B cell (primary cell): ENCODE measurements around the gene MAP3K2. TPM values are rescaled to one million over a fixed set of nuclear protein-coding genes. Genes with fewer than 3 reads are reported as not detected.
A peak's percentile ranks its signal among the peaks of the same experiment; 100 is the strongest.

ENCODE experiments used
- ATAC-seq: fragments of 200-7000 bp; cut with Tn5 transposase; one replicate; pipeline ENCODE4 v1.10.0; 2021; ENCODE audit warnings: low read depth, mild to moderate bottlenecking, moderate number of reproducible peaks, moderate library complexity
- CTCF ChIA-PET: fragments of 350-600 bp; sonication (Branson Sonifier 250); formaldehyde crosslinking; loops from one replicate; lab custom pipeline; 2021; ENCODE audit warnings: antibody characterized with exemption, inconsistent platforms; lab: Charles Lee
- POLR2A ChIA-PET: fragments of 350-600 bp; sonication (Branson Sonifier 250); formaldehyde crosslinking; loops from one replicate; lab custom pipeline; 2021; ENCODE audit warnings: antibody characterized with exemption; lab: Charles Lee
- DNase-seq: peaks from one replicate; pipeline ENCODE4 v3.0.0; 2013
- H2AFZ ChIP-seq: 2 replicates; pipeline ENCODE4 v1.6.1; 2012; ENCODE audit warnings: mild to moderate bottlenecking, low read depth, low read length; ENCODE audit not compliant: insufficient read depth, poor library complexity, severe bottlenecking
- H3K27ac ChIP-seq, 2 donors: 1 replicate in 1 of 2; 2 replicates in 1 of 2; pipeline ENCODE4 v1.5.1; 2012 to 2013; ENCODE audit warnings: low read length in 2 of 2, mild to moderate bottlenecking in 2 of 2, moderate library complexity in 1 of 2
- H3K27me3 ChIP-seq, 4 experiments: fragments of 200-600 bp in 1 of 4; sonication (generic) in 1 of 4; replicated peaks in 1 of 4; 1 replicate in 2 of 4; 2 replicates in 2 of 4; pipeline versions ENCODE4 v1.6.1 to v1.7.0; 2013 to 2016; ENCODE audit warnings: low read length in 3 of 4, mild to moderate bottlenecking in 2 of 4, mixed read lengths in 1 of 4, moderate library complexity in 1 of 4; ENCODE audit not compliant: insufficient read depth in 4 of 4, control insufficient read depth in 3 of 4; ENCODE audit errors: control extremely low read depth in 1 of 4
- H3K36me3 ChIP-seq, 2 experiments: replicated peaks in 1 of 2; 1 replicate in 1 of 2; 2 replicates in 1 of 2; pipeline versions ENCODE4 v1.6.1 to v1.7.1; 2013; ENCODE audit warnings: low read length in 1 of 2; ENCODE audit not compliant: insufficient read depth in 2 of 2, control insufficient read depth in 1 of 2; ENCODE audit errors: control extremely low read depth in 1 of 2, extremely low read depth in 1 of 2
- H3K4me1 ChIP-seq, 2 donors: fragments of 200-600 bp in 1 of 2; sonication (generic) in 1 of 2; 1 replicate in 1 of 2; 2 replicates in 1 of 2; pipeline versions ENCODE4 v1.5.1 to v1.6.1; 2013 to 2017; ENCODE audit warnings: low read length in 2 of 2; ENCODE audit not compliant: control insufficient read depth in 2 of 2, insufficient read depth in 2 of 2
- H3K4me2 ChIP-seq: replicated peaks from 2 replicates; pipeline ENCODE3; 2012; ENCODE audit warnings: mild to moderate bottlenecking, low read depth, low read length; ENCODE audit not compliant: poor library complexity, severe bottlenecking
- H3K4me3 ChIP-seq, 5 experiments: fragments of 200-600 bp in 1 of 5; sonication (generic) in 1 of 5; 1 replicate in 3 of 5; 2 replicates in 2 of 5; pipeline versions ENCODE4 v1.5.1 to v1.7.0; 2011 to 2016; ENCODE audit warnings: low read length in 4 of 5, mild to moderate bottlenecking in 4 of 5, low read depth in 2 of 5, control low read depth in 1 of 5, moderate library complexity in 1 of 5; ENCODE audit not compliant: insufficient read depth in 1 of 5; ENCODE audit errors: control extremely low read depth in 1 of 5, extremely low read depth in 1 of 5
- H3K79me2 ChIP-seq: fragments of 200-600 bp; sonication (generic); one replicate; pipeline ENCODE4 v1.6.0; 2016; ENCODE audit warnings: low read length; ENCODE audit not compliant: control insufficient read depth, insufficient read depth
- H3K9ac ChIP-seq: fragments of 200-600 bp; sonication (generic); 2 replicates; pipeline ENCODE4 v1.6.1; 2017; ENCODE audit warnings: mild to moderate bottlenecking, low read length, moderate library complexity
- H3K9me3 ChIP-seq, 3 donors: one replicate each; pipeline versions ENCODE4 v1.6.1 to v1.7.1; 2013; ENCODE audit warnings: low read length in 2 of 3; ENCODE audit not compliant: control insufficient read depth in 2 of 3, insufficient read depth in 1 of 3; ENCODE audit errors: control extremely low read depth in 1 of 3
- H4K20me1 ChIP-seq: 2 replicates; pipeline ENCODE4 v1.6.0; 2012; ENCODE audit warnings: mild to moderate bottlenecking, low read length; ENCODE audit not compliant: insufficient read depth, control insufficient read depth, poor library complexity, severe bottlenecking
- H3K27ac Mint-ChIP-seq: one replicate; pipeline ENCODE4 v1.8.0; 2021; ENCODE audit warnings: mixed read lengths
- H3K27me3 Mint-ChIP-seq: one replicate; pipeline ENCODE4 v1.8.0; 2021; ENCODE audit warnings: mixed read lengths
- H3K4me1 Mint-ChIP-seq: one replicate; pipeline ENCODE4 v1.8.0; 2021; ENCODE audit warnings: mixed read lengths
- H3K4me3 Mint-ChIP-seq: one replicate; pipeline ENCODE4 v1.8.0; 2021; ENCODE audit warnings: mixed read lengths
- H3K9me3 Mint-ChIP-seq: one replicate; pipeline ENCODE4 v1.8.0; 2022; ENCODE audit warnings: mixed read lengths; ENCODE audit not compliant: insufficient read depth
- CTCF ChIP-seq: fragments of 200-600 bp; IDR thresholded peaks from one replicate; pipeline ENCODE4 v1.8.0; 2022; ENCODE audit warnings: antibody characterized with exemption, mild to moderate bottlenecking
- EZH2 ChIP-seq: IDR thresholded peaks from 2 replicates; pipeline ENCODE4 v1.6.1; 2012; ENCODE audit warnings: borderline replicate concordance, low read depth, mild to moderate bottlenecking, moderate library complexity, low read length; ENCODE audit not compliant: insufficient read depth, poor library complexity, severe bottlenecking
- WGBS: methylation state at CpG from one replicate; pipeline ENCODE4 v1.1.5; 2013; ENCODE audit warnings: missing lambda C conversion rate; ENCODE audit not compliant: insufficient coverage; 5-methylcytosine and 5-hydroxymethylcytosine counted together
- intact Hi-C: fragments of 100-400 bp; cut with micrococcal nuclease; formaldehyde crosslinking; loops from one replicate; pipeline ENCODE4 v1.10.0; 2022
- polyA plus RNA-seq: library from polyadenylated mRNA; depleted of rRNA; stranded (reverse); fragments of >200 nt; gene quantifications from 2 replicates; pipeline ENCODE4 v1.2.3, GENCODE V29; 2012
- total RNA-seq, 2 donors: library from RNA; stranded (reverse); fragments of 120-200 nt in 1 of 2; gene quantifications; 1 replicate in 1 of 2; 2 replicates in 1 of 2; pipeline versions ENCODE4 v1.2.3 to v1.2.4, GENCODE V29; 2013 to 2022

The MAP3K2 gene
- total and polyA plus RNA-seq, 2 donors (not counting 1 experiment from before 2014, with no cell fraction given), result 9.9 to 118 TPM

GRCh38 chr2:127388423-127389164 lies 819 bp upstream of the MAP3K2 start:
- intact Hi-C loops, result loop anchor here (1.0 to 10.0 kb wide), 6 partner anchors 28 to 704 kb away; partner anchors contain the start of genes SAP130, SFT2D3 and UGGT1
- ChIA-PET POLR2A (interaction anchor here (0.6 to 1.7 kb wide), 4 partner anchors 22 to 95 kb away, joined by 3 to 4 read pairs (median 3); partner anchors contain the start of gene ERCC3), CTCF (interaction anchor here (0.8 to 2.3 kb wide), 6 partner anchors 15 to 91 kb away, joined by 3 to 22 read pairs (median 4); no protein-coding TSS in a partner anchor)
- WGBS, result 59% methylated on average over 6 of the region's 8 CpGs
- no peaks in the 10 kb centered on the region for H3K9me3 Mint-ChIP-seq
- Histone ChIP-seq H3K4me3 (peak overlapping the region; percentile 50 to 64 (median 64)), H3K27ac (peak overlapping the region; percentile 97 to 99), H2AFZ (peak overlapping the region; percentile 32), H3K4me1 (peaks cover 50 to 54% of the 10 kb centered on the region in 2 donors), H3K9me3 (no peaks in the 10 kb centered on the region), H3K27me3 (no peaks in the 10 kb centered on the region), H3K4me2 (peak overlapping the region; percentile 89), H3K79me2 (peaks cover 40% of the 10 kb centered on the region), H3K36me3 (peaks cover 0 to 4% of the 10 kb centered on the region in 2 experiments), H4K20me1 (peaks cover 32% of the 10 kb centered on the region), H3K9ac (peak overlapping the region; percentile 79)
- TF ChIP-seq CTCF, result no peak
- no peak for TF ChIP-seq EZH2
- peaks cover 73% of the 10 kb centered on the region for H3K4me1 Mint-ChIP-seq
- H3K27ac Mint-ChIP-seq, result peak overlapping the region; percentile 99
- ATAC-seq (peak; percentile 4), DNase-seq (no peak)
- peak overlapping the region; percentile 92 for H3K4me3 Mint-ChIP-seq
- no peaks in the 10 kb centered on the region for H3K27me3 Mint-ChIP-seq
